Spleen (tissue), 7 donors: ENCODE data around the gene ADARB1.

Experiments
- POLR2A ChIP-seq, 3 donors: fragments of 450-650 bp; IDR thresholded peaks; one replicate each; pipeline ENCODE4 v1.5.1; 2017; ENCODE audit warnings: antibody characterized with exemption in 3 of 3, mild to moderate bottlenecking in 1 of 3
- POLR2AphosphoS5 ChIP-seq, 3 donors: sonication (generic); formaldehyde crosslinking; IDR thresholded peaks; one replicate each; pipeline ENCODE4 v1.5.1; 2017; ENCODE audit warnings: antibody characterized with exemption in 3 of 3
- TF ChIP-seq, protein P1 (sequence below), 11 experiments: fragments of 200-600 bp in 7 of 11; fragments of 450-650 bp in 4 of 11; sonication (generic) in 4 of 11; IDR thresholded peaks in 8 of 11; conservative IDR thresholded peaks in 3 of 11; 1 replicate in 7 of 11; 2 replicates in 4 of 11; pipeline versions ENCODE4 v1.4.0 to v1.8.0; 2016 to 2021; ENCODE audit warnings: antibody characterized with exemption in 11 of 11, inconsistent platforms in 4 of 11, mild to moderate bottlenecking in 1 of 11
- donor health status: DM: no; HTN: no; CAD: no; lungs with moderate emphysema.
- donor health status: DM: no; HTN: no; CAD: no.
- donor health status: DM: no; HTN: no; CAD: no.

DNA sequence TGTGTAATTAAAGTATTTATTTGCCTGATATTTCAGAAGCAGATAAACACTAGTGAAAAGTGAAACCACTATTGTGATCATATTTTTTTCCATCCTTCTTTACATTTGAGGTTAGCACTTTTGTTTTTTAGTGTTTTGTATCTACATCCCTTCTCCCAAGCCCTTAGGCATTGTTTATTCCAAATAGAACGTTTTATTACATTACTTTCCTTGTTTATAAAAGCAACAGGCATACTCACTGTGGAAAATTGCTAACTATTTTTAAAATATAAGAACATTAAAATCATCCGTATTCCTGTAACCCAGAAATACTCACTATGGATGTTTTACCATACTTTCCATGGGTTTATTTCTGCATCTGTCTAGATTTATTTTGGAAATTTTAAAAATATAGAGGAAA, 109.5 kb downstream of the ADARB1 start:
- TF ChIP-seq, protein P1, sequence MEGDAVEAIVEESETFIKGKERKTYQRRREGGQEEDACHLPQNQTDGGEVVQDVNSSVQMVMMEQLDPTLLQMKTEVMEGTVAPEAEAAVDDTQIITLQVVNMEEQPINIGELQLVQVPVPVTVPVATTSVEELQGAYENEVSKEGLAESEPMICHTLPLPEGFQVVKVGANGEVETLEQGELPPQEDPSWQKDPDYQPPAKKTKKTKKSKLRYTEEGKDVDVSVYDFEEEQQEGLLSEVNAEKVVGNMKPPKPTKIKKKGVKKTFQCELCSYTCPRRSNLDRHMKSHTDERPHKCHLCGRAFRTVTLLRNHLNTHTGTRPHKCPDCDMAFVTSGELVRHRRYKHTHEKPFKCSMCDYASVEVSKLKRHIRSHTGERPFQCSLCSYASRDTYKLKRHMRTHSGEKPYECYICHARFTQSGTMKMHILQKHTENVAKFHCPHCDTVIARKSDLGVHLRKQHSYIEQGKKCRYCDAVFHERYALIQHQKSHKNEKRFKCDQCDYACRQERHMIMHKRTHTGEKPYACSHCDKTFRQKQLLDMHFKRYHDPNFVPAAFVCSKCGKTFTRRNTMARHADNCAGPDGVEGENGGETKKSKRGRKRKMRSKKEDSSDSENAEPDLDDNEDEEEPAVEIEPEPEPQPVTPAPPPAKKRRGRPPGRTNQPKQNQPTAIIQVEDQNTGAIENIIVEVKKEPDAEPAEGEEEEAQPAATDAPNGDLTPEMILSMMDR (IDR thresholded peaks at IDR 0.05 in 8 of 11, conservative IDR thresholded peaks at IDR 0.05 in 3 of 11): no peak
- TF ChIP-seq POLR2AphosphoS5 (IDR thresholded peaks at IDR 0.05) (no peak), POLR2A (IDR thresholded peaks at IDR 0.05) (no peak)
